Neuron (in vitro differentiated cells): Measurements from ENCODE around the gene NDUFS1.
"Not testable (repeated sequence)": the region's sequence is repeated elsewhere in the genome, so short reads cannot be mapped to it uniquely, and the experiment has no call there.

Experiments used
- H2AFZ ChIP-seq: one replicate; pipeline ENCODE4 v1.6.1; 2013; ENCODE audit warnings: low read depth, mild to moderate bottlenecking, inconsistent platforms, low read length, moderate library complexity
- H3K27me3 ChIP-seq: one replicate; pipeline ENCODE4 v1.6.1; 2013; ENCODE audit warnings: low read length; ENCODE audit not compliant: insufficient read depth
- H3K36me3 ChIP-seq: one replicate; pipeline ENCODE4 v1.6.1; 2013; ENCODE audit warnings: low read length; ENCODE audit not compliant: insufficient read depth
- H3K4me1 ChIP-seq: one replicate; pipeline ENCODE4 v1.6.1; 2013; ENCODE audit warnings: low read length; ENCODE audit not compliant: insufficient read depth
- H3K4me3 ChIP-seq: 2 replicates; pipeline ENCODE4 v1.5.1; 2013; ENCODE audit warnings: mild to moderate bottlenecking, low read length, moderate library complexity
- H3K9me3 ChIP-seq: one replicate; pipeline ENCODE4 v1.6.1; 2013; ENCODE audit warnings: low read length

NDUFS1 gene

GRCh38 chr2:206181526-206181925 lies 22.3 kb upstream of the NDUFS1 start:
- H3K4me1 ChIP-seq, H3K27me3 ChIP-seq, H3K36me3 ChIP-seq, H2AFZ ChIP-seq, H3K4me3 ChIP-seq, H3K9me3 ChIP-seq: not testable (repeated sequence)

- H3K9me3 ChIP-seq: no peaks in the 10 kb centered on the region
- peaks cover 8% of the 10 kb centered on the region for H3K36me3 ChIP-seq
- no peak overlapping the region for H2AFZ ChIP-seq
- no peaks in the 10 kb centered on the region for H3K4me1 ChIP-seq
- no peaks in the 10 kb centered on the region for H3K27me3 ChIP-seq
- no peak overlapping the region for H3K4me3 ChIP-seq
Measured at GRCh38 chr2:206176901-206177300, 17.7 kb upstream of the NDUFS1 start.

- Histone ChIP-seq H3K27me3 (no peaks in the 10 kb centered on the region), H2AFZ (no peak overlapping the region), H3K36me3 (peaks cover 8% of the 10 kb centered on the region), H3K9me3 (no peaks in the 10 kb centered on the region), H3K4me1 (no peaks in the 10 kb centered on the region), H3K4me3 (no peak overlapping the region)
Measured at GRCh38 chr2:206176121-206176520, 16.9 kb upstream of the NDUFS1 start.

GRCh38 chr2:206173147-206173546 lies 13.9 kb upstream of the NDUFS1 start:
- Histone ChIP-seq H3K4me1 (no peaks in the 10 kb centered on the region), H3K4me3 (no peak overlapping the region), H3K36me3 (peaks cover 4% of the 10 kb centered on the region), H2AFZ (no peak overlapping the region), H3K9me3 (peaks cover 4% of the 10 kb centered on the region), H3K27me3 (no peaks in the 10 kb centered on the region)

GRCh38 chr2:206171624-206172397 lies 12.6 kb upstream of the NDUFS1 start:
- not testable (repeated sequence) for H2AFZ ChIP-seq, H3K4me1 ChIP-seq, H3K27me3 ChIP-seq, H3K9me3 ChIP-seq, H3K4me3 ChIP-seq
- peaks cover 10% of the 10 kb centered on the region for H3K36me3 ChIP-seq

- not testable (repeated sequence) for H3K9me3 ChIP-seq, H3K4me3 ChIP-seq, H3K4me1 ChIP-seq, H3K27me3 ChIP-seq, H2AFZ ChIP-seq
- H3K36me3 ChIP-seq: peaks cover 17% of the 10 kb centered on the region
Measured at GRCh38 chr2:206168230-206168629, 9.0 kb upstream of the NDUFS1 start.

- Histone ChIP-seq H3K27me3 (no peaks in the 10 kb centered on the region), H3K36me3 (peaks cover 47% of the 10 kb centered on the region), H3K4me3 (no peak overlapping the region), H3K4me1 (peaks cover 12% of the 10 kb centered on the region), H2AFZ (no peak overlapping the region), H3K9me3 (peaks cover 8% of the 10 kb centered on the region)
Measured at GRCh38 chr2:206164261-206164862, 5.1 kb upstream of the NDUFS1 start.

GRCh38 chr2:206163251-206163880 lies 4.1 kb upstream of the NDUFS1 start:
- Histone ChIP-seq H3K27me3 (no peaks in the 10 kb centered on the region), H2AFZ (no peak overlapping the region), H3K9me3 (peaks cover 6% of the 10 kb centered on the region), H3K4me3 (no peak overlapping the region), H3K4me1 (peaks cover 12% of the 10 kb centered on the region), H3K36me3 (peaks cover 47% of the 10 kb centered on the region)

GRCh38 chr2:206162401-206162800 lies 3.2 kb upstream of the NDUFS1 start:
- Histone ChIP-seq H3K36me3 (peaks cover 42% of the 10 kb centered on the region), H3K4me1 (peaks cover 12% of the 10 kb centered on the region)
- H3K4me3 ChIP-seq, H3K27me3 ChIP-seq, H2AFZ ChIP-seq, H3K9me3 ChIP-seq: not testable (repeated sequence)

GRCh38 chr2:206160807-206161179 lies 1.5 kb upstream of the NDUFS1 start:
- no peak overlapping the region for H2AFZ ChIP-seq
- peaks cover 41% of the 10 kb centered on the region for H3K36me3 ChIP-seq

GRCh38 chr2:206160125-206160806 lies 1.0 kb upstream of the NDUFS1 start:
- peak overlapping the region; percentile 65 for H3K4me3 ChIP-seq
- H3K27me3 ChIP-seq: no peaks in the 10 kb centered on the region
- H3K9me3 ChIP-seq: no peaks in the 10 kb centered on the region
- H3K36me3 ChIP-seq: peaks cover 41% of the 10 kb centered on the region
- peak overlapping the region; percentile 78 for H2AFZ ChIP-seq
- peaks cover 12% of the 10 kb centered on the region for H3K4me1 ChIP-seq

More at GRCh38 chr2:206160807-206161179, 1.5 kb upstream of the NDUFS1 start:
- Histone ChIP-seq H3K9me3 (no peaks in the 10 kb centered on the region), H3K4me1 (peaks cover 12% of the 10 kb centered on the region), H3K27me3 (no peaks in the 10 kb centered on the region), H3K4me3 (peak overlapping the region; percentile 65)

GRCh38 chr2:206158563-206159345 lies 490 bp downstream of the NDUFS1 start:
- no peaks in the 10 kb centered on the region for H3K27me3 ChIP-seq
- no peaks in the 10 kb centered on the region for H3K9me3 ChIP-seq
- H3K36me3 ChIP-seq: peaks cover 35% of the 10 kb centered on the region
- H3K4me3 ChIP-seq: peak overlapping the region; percentile 65
- H3K4me1 ChIP-seq: peaks cover 12% of the 10 kb centered on the region
- H2AFZ ChIP-seq: peak overlapping the region; percentile 30
